Neural progenitor cell (in vitro differentiated cells): ENCODE data around the gene PTPRG.

ENCODE experiments used
- EZH2 ChIP-seq: fragments of 200-600 bp; sonication (generic); IDR thresholded peaks from 2 replicates; pipeline ENCODE4 v1.6.1; 2017; ENCODE audit warnings: antibody characterized with exemption, mild to moderate bottlenecking, moderate library complexity
- EZH2phosphoT487 ChIP-seq: fragments of 200-600 bp; sonication (generic); IDR thresholded peaks from 2 replicates; pipeline ENCODE4 v1.6.1; 2017; ENCODE audit warnings: antibody characterized with exemption
- TF ChIP-seq, protein P1 (sequence below): fragments of 200-600 bp; sonication (generic); IDR thresholded peaks from 2 replicates; pipeline ENCODE4 v1.5.1; 2017; ENCODE audit warnings: antibody characterized with exemption, mild to moderate bottlenecking

DNA sequence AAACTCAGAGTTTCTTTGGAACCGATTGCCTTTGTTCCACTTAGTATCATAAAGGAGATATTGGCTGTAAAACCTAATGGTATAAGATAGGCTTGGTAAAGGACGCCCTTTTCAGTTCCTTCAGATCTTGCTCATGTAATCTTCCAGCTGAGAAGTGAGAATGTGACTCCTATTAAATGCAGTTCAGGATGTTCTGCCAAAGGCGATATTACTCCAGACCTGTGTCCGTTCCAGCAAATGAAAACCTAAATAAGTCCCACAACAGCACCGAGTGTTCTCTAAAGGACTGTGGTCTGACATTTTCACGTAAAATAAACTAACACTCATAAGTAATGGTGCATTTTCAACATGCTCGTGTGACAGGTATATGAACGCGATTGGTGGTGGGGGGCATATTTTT, 535.8 kb downstream of the PTPRG start:
- TF ChIP-seq, protein P1, sequence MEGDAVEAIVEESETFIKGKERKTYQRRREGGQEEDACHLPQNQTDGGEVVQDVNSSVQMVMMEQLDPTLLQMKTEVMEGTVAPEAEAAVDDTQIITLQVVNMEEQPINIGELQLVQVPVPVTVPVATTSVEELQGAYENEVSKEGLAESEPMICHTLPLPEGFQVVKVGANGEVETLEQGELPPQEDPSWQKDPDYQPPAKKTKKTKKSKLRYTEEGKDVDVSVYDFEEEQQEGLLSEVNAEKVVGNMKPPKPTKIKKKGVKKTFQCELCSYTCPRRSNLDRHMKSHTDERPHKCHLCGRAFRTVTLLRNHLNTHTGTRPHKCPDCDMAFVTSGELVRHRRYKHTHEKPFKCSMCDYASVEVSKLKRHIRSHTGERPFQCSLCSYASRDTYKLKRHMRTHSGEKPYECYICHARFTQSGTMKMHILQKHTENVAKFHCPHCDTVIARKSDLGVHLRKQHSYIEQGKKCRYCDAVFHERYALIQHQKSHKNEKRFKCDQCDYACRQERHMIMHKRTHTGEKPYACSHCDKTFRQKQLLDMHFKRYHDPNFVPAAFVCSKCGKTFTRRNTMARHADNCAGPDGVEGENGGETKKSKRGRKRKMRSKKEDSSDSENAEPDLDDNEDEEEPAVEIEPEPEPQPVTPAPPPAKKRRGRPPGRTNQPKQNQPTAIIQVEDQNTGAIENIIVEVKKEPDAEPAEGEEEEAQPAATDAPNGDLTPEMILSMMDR: no peak
- TF ChIP-seq EZH2 (no peak), EZH2phosphoT487 (no peak)
